GM18951 (cell line): Measurements from ENCODE around the gene MRPL23.

Experiments used
- POLR2A ChIP-seq: IDR thresholded peaks from 4 replicates; pipeline ENCODE4 v1.6.1; 2011; ENCODE audit warnings: mild to moderate bottlenecking; ENCODE audit not compliant: insufficient read length, insufficient read depth; ENCODE audit errors: extremely low read depth
- in situ Hi-C: fragments of 300-500 bp; cut with MboI; formaldehyde crosslinking; loops from one replicate; pipeline ENCODE4 v1.12.0; 2022; ENCODE audit warnings: low sequenced_read_pairs, mixed read lengths, inconsistent platforms; ENCODE audit not compliant: unreplicated experiment

The MRPL23 gene

DNA sequence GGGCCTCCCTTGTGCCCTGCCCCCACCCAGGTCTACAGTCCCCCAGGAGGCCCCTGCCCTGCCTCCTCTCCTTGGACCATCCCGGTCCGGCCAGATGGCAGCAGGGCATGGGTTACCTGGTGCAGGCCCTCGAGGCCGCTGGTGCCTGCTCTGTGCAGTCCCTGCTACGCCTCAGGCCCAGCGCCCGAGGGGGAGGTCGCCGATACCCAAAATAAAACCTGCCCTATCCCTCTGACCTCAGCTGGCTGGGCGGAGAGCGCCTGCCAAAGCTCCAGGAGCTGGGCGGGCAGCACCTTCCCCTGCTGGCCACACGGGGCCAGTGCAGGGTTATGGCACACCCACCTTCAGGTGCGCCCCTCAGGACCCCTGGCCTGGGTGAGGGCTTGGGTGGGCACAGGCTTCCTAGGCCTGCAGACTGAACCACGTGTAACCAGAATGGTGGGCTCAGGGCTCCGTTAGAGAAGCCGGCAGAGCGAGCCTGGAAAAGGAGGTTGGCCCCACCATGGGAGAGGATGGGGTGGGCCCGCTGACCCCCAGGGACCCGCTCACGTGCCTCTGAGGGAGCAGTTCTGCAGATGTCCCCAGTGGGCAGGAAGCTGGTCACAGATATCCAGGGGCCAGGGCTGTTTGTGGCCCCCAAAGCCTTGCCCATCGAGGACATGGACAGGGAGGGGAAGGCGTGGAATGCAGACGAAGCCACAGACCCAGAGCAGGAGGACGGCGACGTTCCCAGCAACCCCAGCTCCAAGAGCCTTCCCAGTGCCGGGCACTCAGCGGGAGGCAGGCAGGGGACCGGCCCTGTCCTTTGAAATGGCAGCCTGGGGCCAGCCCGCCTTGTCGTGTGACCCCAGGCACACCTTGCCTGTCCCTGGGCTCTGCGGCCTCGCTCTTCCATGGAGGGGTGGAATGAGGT lies 29.4 kb upstream of the MRPL23 start:
- in situ Hi-C loops: no loop called here
- TF ChIP-seq POLR2A: no peak

DNA sequence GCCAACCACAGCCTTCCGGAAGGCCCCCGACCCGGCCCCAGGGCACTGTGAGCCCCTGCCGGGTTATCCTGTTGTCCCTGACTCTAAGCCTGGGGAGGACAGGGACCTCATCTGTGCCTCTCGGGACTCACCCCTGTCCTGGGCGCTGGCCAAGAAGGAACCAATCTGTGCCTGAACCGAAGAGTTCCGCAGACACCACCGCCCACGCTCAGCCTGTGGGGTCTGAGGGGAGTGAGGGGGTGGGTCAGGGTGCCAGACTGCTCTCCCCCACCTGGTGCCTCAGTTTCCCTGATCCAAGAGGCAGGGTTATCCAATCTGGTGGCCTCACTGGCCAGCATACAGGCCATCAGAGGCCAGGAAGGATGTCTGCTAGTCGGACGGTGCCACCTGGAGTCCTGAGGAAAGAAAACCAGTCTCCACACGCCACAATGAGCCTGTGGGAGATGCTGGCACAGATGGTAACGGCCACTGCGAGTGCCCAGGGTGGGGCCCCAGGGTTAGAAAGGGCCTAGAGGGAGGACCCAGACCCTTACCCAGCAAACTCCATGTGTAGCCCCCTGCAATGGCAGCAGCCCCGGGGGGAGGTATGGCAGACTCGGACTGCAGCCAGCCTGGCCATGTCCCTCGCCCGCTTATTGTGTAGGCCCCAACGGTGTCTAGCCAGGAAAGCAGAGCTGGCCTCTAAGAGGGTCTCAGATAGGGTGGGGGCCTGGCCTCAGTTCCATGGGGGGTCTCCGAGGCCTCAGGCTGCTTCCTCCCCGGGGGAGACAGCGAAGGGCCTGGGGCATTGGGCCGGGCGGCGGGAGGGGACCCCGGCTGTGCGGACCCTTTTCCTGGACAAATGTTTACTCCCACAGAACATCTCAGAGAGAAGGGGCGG lies 28.5 kb upstream of the MRPL23 start:
- no peak for TF ChIP-seq POLR2A
- in situ Hi-C loops: no loop called here

DNA sequence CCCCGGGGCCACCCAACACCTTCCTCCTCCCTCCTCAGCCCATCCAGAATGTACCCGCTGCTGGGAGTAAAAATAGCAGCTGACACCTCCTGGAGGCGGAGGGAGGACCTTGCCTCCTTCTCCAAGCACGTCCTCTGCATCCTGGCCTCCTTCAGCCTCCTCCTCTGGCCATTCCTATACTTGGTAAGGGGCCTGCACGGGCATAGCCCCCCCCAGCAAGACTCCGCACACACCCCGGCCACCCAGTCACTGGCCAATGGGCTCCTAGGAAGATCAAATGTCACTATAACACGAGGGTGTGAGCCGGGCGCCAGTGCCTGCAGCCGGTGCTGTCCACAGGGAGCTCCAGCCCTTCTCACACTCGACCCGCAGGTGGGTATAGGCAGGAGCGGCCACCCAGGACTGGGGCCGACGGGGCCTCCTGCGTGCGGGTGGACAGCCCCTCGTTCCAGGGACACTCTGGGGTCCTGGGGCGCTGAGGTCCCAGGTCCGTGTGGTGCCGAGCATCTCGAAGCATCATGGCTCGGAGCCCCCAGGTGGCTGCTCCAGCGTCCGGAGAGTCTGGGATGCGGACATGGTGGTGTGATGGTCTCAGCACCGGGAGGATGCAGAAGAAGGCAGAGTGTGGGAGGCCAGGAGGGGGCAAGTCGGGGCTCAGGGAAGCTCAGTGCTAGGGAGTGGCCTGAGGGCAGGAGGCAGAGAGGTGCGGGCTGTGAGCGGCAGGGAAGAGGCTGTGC lies 27.6 kb upstream of the MRPL23 start, which contains the start of gene TNNT3:
Gene TNNT3, plus strand, starts transcription at position 313 of the 737 bp plus-strand sequence. CDS start 3,172 bp downstream, outside the sequence.
- TF ChIP-seq POLR2A: no peak
- in situ Hi-C loops: no loop called here

DNA sequence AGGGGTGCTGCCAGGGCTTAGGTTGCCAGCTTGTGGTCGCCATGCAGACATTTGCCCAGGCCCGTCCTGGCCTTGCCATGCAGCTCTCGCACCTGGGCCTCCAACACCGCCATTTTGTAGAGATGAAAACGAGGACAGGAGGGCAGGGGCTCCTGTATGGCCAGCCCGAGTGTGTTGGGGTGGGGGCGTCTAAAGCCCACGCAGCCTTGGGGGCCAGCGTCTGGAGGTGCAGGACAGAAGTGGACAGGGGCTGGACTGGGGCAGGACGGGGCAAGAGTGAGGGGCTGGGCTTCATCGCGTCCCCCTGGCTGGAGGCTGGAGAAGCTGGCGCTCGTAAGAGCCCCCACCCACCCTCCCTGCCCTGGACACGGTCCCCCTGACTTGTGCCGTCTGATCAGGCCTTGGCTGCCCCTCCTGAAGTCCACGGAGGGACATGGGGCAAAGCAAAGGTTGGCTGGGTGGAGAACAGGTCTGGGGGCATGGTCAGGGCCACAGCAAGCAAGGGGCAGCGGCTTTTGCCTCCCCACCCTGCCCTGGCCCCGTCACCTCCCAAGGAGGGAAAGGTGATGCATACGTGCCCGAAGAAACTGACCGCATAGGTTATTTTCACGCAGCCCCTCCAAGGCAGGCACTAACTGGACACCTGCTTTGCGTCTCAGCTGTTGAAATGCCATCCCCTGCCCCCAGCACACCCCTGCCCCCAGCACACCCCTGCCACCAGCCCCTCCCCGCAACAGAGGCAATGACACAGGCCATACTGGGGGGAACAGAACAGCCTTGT lies 26.8 kb upstream of the MRPL23 start:
- no peak for TF ChIP-seq POLR2A
- in situ Hi-C loops: no loop called here

DNA sequence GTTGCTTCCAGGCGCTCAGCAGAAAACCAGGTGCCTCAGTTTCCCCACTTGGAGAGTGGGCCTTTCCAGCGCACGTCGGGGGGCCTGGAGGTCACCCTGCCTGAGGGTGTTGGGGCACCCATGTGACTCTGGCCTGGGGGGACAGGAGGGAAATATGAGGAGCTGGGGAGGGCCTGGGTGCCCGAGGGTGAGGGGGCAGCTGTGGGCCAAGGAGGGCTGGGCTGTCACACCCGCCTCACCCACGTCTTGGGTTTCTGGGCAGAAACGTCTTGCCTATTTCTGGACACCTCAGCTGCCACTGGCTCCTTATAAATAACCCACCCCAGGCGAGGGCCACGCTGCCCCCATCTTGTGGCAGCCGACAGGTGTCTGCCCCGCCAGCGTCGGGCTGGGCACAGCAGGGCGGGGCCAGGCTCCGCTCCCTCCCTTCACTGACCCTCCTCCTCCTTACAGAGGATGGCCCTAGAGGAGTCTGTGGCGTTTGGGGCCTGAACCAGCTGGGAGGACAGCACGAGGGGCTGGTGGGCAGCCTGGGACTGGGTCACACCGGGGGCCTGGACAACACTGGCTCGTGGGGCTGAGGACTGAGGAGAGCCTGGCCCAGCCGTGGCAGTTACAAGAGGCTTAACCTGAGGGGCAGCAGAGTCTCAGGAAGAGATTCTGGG lies 26.1 kb upstream of the MRPL23 start:
- in situ Hi-C loops: no loop called here
- TF ChIP-seq POLR2A: no peak

DNA sequence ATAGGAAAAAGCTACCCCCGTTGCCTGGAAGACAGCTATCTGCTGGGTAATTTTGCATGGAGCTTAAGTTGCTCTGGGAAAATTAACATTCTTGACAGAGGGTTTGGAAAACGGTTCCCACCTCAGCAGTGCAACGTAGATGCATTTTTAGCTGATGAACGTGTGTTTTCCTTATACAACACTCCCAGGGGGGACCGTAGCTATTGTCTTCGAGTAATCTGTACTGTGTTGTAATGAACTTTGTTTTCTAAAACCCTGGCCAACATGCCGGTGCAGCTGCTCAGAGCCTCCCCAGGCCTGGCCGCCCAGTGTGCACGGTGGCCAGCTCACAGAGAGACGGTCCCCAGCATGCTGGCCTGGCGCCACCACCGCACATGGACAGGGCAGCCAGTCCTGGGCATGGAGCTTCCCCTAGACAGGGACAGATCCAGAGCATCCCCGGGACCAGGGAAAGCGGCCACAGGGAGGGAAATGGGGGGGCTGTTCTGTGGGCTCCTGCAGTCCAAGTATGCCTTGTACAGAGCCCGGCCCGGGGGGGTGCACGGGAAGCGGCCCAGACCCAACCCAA lies 25.5 kb upstream of the MRPL23 start:
- no peak for TF ChIP-seq POLR2A
- in situ Hi-C loops: no loop called here

DNA sequence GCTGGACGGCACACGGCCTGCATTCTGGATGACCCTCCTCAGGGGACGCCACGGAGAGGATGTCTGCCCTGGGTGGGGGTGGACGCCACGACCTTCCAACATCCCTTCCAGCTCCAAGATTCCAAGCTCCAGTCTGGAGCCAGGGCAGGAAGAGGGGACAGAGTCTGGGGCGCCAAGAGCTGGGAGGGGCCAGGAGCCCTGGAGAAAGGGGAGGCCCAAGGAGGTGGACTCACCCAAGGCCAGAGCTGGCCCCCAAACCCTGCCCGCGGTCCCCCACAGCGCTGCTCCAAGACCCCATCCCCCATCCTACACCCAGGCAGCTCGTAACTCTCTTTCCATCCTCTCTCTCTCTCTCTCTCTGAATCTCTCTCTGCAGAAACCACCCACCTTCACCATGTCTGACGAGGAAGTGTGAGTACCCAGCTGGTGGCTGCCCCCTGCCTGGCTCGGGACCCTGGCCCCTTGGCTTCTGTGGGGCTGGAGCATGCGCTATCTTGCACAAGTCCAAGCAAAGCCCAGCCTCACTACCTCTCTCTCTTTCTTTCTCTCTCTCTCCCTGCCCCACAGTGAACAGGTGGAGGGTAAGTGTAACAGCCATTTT lies 24.6 kb upstream of the MRPL23 start:
- TF ChIP-seq POLR2A: no peak

DNA sequence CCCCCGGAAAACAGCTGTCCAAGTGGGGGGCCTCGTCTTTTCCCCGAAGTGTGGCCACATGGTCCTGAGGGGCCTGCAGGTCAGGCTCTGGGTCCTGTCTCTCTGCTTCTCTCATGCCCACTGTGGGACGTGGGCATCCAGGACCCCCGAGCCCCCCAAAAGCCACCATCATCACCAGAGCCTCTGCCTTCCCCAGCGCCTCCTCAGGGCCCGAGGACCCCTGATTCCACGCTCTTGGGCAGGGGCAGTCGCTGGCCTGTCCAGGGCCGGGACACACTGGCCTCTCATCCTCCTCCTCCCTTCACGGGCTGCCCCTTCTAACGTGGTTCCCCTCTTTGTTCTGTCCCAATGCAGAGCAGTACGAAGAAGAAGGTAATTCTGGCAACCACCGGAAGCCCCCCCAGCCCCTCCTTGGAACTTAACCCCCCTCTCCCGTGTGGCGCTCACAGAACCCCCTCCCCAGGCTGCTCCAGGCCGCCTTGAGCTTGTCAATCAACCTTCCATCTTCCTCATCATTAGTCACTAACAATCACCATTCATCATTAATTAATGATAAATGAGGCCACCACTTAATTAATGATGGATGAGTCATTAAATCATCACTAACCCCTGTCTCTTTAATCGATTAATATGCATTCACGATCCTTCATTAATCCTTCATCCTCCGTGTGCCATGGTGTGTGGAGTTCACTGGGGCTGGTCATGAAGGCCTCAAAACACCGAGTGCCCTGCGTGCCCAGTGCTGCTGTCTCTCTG lies 23.8 kb upstream of the MRPL23 start:
- no peak for TF ChIP-seq POLR2A
- in situ Hi-C loops: no loop called here

More for the DNA sequence above, 24.6 kb upstream of the MRPL23 start:
- in situ Hi-C loops: no loop called here

DNA sequence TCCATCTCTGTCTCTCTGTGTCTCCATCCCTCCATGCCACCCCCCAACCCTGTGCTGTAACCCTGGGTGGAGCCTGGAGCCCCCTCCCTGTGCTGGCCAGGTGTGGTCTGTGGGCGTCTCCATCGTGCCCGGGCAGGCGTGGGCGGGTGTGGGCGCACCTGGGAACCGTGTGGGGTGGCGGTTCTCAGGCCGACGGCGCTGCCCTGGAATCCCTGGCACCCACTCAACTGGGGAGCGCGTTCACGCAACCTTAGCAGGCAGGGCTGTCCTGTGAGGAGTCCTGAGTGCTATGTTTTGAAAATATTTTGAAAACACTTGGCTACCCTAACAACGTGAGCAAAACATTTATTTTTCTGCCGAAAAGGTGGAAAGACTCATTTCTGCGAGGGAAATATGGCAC lies 23.0 kb upstream of the MRPL23 start:
- no peak for TF ChIP-seq POLR2A
- in situ Hi-C loops: no loop called here

DNA sequence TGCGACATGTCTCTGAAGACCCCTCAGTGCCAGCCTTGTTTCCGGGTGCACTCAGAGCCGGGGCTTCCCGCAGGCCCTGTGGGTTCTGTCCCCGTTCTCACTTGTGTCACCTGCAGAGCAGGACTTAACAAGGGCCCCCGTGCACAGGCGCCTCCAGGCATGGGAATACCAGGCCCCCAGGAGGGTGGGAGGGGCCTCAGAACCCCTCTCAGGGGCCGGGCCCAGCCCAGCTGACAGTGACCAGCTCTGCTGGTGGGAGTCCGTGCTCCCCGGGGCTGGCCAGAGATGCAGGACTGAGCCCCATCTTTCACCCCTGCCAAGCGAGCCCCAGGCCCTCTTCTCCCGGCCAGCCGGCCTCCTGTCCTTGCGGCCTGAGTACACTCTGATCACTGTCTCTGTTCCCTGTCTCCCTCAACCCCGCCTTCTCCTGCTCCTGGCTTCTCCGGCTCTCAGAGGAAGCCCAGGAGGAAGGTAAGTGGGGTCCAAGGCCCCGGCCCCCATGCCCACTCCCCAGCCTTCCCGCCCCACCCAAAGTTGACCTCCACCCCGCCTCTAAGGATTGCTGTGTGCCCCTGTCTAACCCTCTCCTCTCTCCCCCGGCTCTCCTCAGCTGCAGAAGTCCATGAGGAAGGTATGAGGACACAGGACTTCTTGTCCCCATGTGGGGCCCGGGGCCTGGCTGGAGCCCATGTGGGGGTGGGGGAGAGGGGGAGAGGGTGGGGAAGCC lies 22.3 kb upstream of the MRPL23 start:
- TF ChIP-seq POLR2A: no peak
- in situ Hi-C loops: no loop called here
